SK-N-SH treated with all-trans-retinoic acid at 6 μM for 48 hours (cell line): ENCODE data around the gene COL4A2.
A peak's percentile ranks its signal among the peaks of the same experiment; 100 is the strongest.

Source experiments
- ATAC-seq: fragments of 200-7000 bp; cut with Tn5 transposase; 3 replicates; pipeline ENCODE4 v1.9.1; 2020; ENCODE audit warnings: mild to moderate bottlenecking, moderate library complexity
- ARNTL ChIP-seq: fragments of 450-650 bp; formaldehyde crosslinking; IDR thresholded peaks from 2 replicates; pipeline ENCODE4 v1.5.0; 2020; ENCODE audit warnings: low read depth, mild to moderate bottlenecking, moderate library complexity, borderline replicate concordance
- CREB5 ChIP-seq: fragments of 250-450 bp; sonication (Bioruptor Pico); IDR thresholded peaks from 2 replicates; pipeline ENCODE4 v1.5.1; 2020; ENCODE audit warnings: low read depth, mild to moderate bottlenecking, moderate library complexity
- CSDC2 ChIP-seq: fragments of 250-450 bp; sonication (Bioruptor Pico); IDR thresholded peaks from 2 replicates; pipeline ENCODE4 v1.5.0; 2020; ENCODE audit warnings: mild to moderate bottlenecking, moderate library complexity
- CSRNP3 ChIP-seq: fragments of 250-450 bp; sonication (Bioruptor Pico); IDR thresholded peaks from 2 replicates; pipeline ENCODE4 v1.5.1; 2021; ENCODE audit warnings: mild to moderate bottlenecking, moderate library complexity
- ESRRG ChIP-seq: fragments of 250-450 bp; sonication (Bioruptor Pico); IDR thresholded peaks from 2 replicates; pipeline ENCODE4 v1.6.1; 2021; ENCODE audit warnings: mild to moderate bottlenecking
- GLIS3 ChIP-seq: fragments of 250-450 bp; sonication (Bioruptor Pico); IDR thresholded peaks from 2 replicates; pipeline ENCODE4 v1.5.0; 2020; ENCODE audit warnings: mild to moderate bottlenecking, moderate library complexity
- ISL1 ChIP-seq: fragments of 250-450 bp; sonication (Bioruptor Pico); IDR thresholded peaks from 2 replicates; pipeline ENCODE4 v2.1.2; 2022; ENCODE audit warnings: mild to moderate bottlenecking, moderate library complexity
- OSR1 ChIP-seq: fragments of 250-450 bp; sonication (Bioruptor Pico); IDR thresholded peaks from 2 replicates; pipeline ENCODE4 v1.8.0; 2022; ENCODE audit warnings: moderate library complexity, mild to moderate bottlenecking, inconsistent platforms
- PATZ1 ChIP-seq: fragments of 250-450 bp; sonication (Bioruptor Pico); IDR thresholded peaks from 2 replicates; pipeline ENCODE4 v1.8.0; 2020; ENCODE audit warnings: mild to moderate bottlenecking, moderate library complexity, borderline replicate concordance
- POU6F1 ChIP-seq: fragments of 250-450 bp; sonication (Bioruptor Pico); IDR thresholded peaks from 2 replicates; pipeline ENCODE4 v1.8.0; 2021; ENCODE audit warnings: low read depth, mild to moderate bottlenecking, moderate library complexity, borderline replicate concordance
- SNAI2 ChIP-seq: fragments of 250-450 bp; sonication (Bioruptor Pico); IDR thresholded peaks from 2 replicates; pipeline ENCODE4 v1.5.0; 2020; ENCODE audit warnings: mild to moderate bottlenecking, moderate library complexity
- TCF4 ChIP-seq: fragments of 250-450 bp; sonication (Bioruptor Pico); IDR thresholded peaks from 2 replicates; pipeline ENCODE4 v1.8.0; 2021; ENCODE audit warnings: mild to moderate bottlenecking, moderate library complexity, borderline replicate concordance
- TOX ChIP-seq: fragments of 250-450 bp; sonication (Bioruptor Pico); IDR thresholded peaks from 2 replicates; pipeline ENCODE4 v1.8.0; 2021; ENCODE audit warnings: mild to moderate bottlenecking, moderate library complexity, borderline replicate concordance
- TSHZ2 ChIP-seq: fragments of 250-450 bp; sonication (Bioruptor Pico); IDR thresholded peaks from 2 replicates; pipeline ENCODE4 v1.5.0; 2020; ENCODE audit warnings: mild to moderate bottlenecking, moderate library complexity
- ZC3H10 ChIP-seq: fragments of 250-450 bp; sonication (Bioruptor Pico); IDR thresholded peaks from 2 replicates; pipeline ENCODE4 v1.5.1; 2021; ENCODE audit warnings: mild to moderate bottlenecking, moderate library complexity
- ZFP3 ChIP-seq: fragments of 250-450 bp; sonication (Bioruptor Pico); IDR thresholded peaks from 2 replicates; pipeline ENCODE4 v1.5.0; 2020; ENCODE audit warnings: mild to moderate bottlenecking, moderate library complexity
- ZFP30 ChIP-seq: fragments of 450-650 bp; formaldehyde crosslinking; IDR thresholded peaks from 2 replicates; pipeline ENCODE4 v1.5.0; 2022; ENCODE audit warnings: mild to moderate bottlenecking, moderate library complexity
- ZNF565 ChIP-seq: fragments of 450-650 bp; formaldehyde crosslinking; conservative IDR thresholded peaks from 2 replicates; pipeline ENCODE4 v1.5.0; 2020; ENCODE audit warnings: low read depth, mild to moderate bottlenecking, moderate library complexity
- ZNF70 ChIP-seq: fragments of 450-650 bp; formaldehyde crosslinking; IDR thresholded peaks from 2 replicates; pipeline ENCODE4 v1.5.0; 2020; ENCODE audit warnings: mild to moderate bottlenecking, moderate library complexity
- ZNF8 ChIP-seq: fragments of 450-650 bp; formaldehyde crosslinking; IDR thresholded peaks from 2 replicates; pipeline ENCODE4 v1.5.0; 2020; ENCODE audit warnings: mild to moderate bottlenecking, moderate library complexity

COL4A2 gene

GRCh38 chr13:110542169-110542796 lies 235.2 kb downstream of the COL4A2 start (continued):
- TF ChIP-seq ZNF70 (no peak), ZC3H10 (CRISPR knock-in tag) (no peak), ZNF8 (CRISPR knock-in tag) (no peak)

GRCh38 chr13:110546378-110546777 lies 239.3 kb downstream of the COL4A2 start:
- no peak for TF ChIP-seq ZFP30 (CRISPR knock-in tag)
- no peak for TF ChIP-seq ZC3H10 (CRISPR knock-in tag)
- TF ChIP-seq CSRNP3 (CRISPR knock-in tag): no peak
- no peak for TF ChIP-seq ZNF8 (CRISPR knock-in tag)
- no peak for TF ChIP-seq CSDC2 (CRISPR knock-in tag)
- TF ChIP-seq ZNF70: no peak
- no peak for TF ChIP-seq ZNF565 (CRISPR knock-in tag)
- no peak for TF ChIP-seq PATZ1 (CRISPR knock-in tag)
- TF ChIP-seq TOX (CRISPR knock-in tag): no peak
- no peak for TF ChIP-seq ESRRG
- TF ChIP-seq TSHZ2 (CRISPR knock-in tag): no peak
- no peak for TF ChIP-seq TCF4 (CRISPR knock-in tag)
- no peak for TF ChIP-seq POU6F1
- no peak for TF ChIP-seq GLIS3 (CRISPR knock-in tag)
- no peak for TF ChIP-seq SNAI2 (CRISPR knock-in tag)
- TF ChIP-seq ISL1 (CRISPR knock-in tag): no peak
- TF ChIP-seq OSR1 (CRISPR knock-in tag): no peak
- TF ChIP-seq ARNTL: no peak
- ATAC-seq: no peak

GRCh38 chr13:110546926-110547325 lies 239.8 kb downstream of the COL4A2 start:
- peak; percentile 96 for ATAC-seq
- no peak for TF ChIP-seq ZC3H10 (CRISPR knock-in tag)
- TF ChIP-seq ZNF70: no peak
- TF ChIP-seq ZFP30 (CRISPR knock-in tag): no peak
- TF ChIP-seq ESRRG: no peak
- TF ChIP-seq PATZ1 (CRISPR knock-in tag): no peak
- TF ChIP-seq CSRNP3 (CRISPR knock-in tag): no peak
- TF ChIP-seq ZFP3 (CRISPR knock-in tag): no peak
- TF ChIP-seq CREB5 (CRISPR knock-in tag): no peak
- no peak for TF ChIP-seq ZNF8 (CRISPR knock-in tag)
- TF ChIP-seq GLIS3 (CRISPR knock-in tag): no peak
- no peak for TF ChIP-seq OSR1 (CRISPR knock-in tag)
- no peak for TF ChIP-seq ZNF565 (CRISPR knock-in tag)
- TF ChIP-seq, all 23 proteins: peak for 0
